HepG2 (cell line): Measurements from ENCODE around the gene MAGI1.

ENCODE experiments used
- DMAP1 ChIP-seq: IDR thresholded peaks from 2 replicates; pipeline ENCODE4 v1.6.1; 2016
- ETV6 ChIP-seq: sonication (generic); formaldehyde crosslinking; conservative IDR thresholded peaks from 2 replicates; pipeline ENCODE4 v1.4.0; 2020; ENCODE audit warnings: missing genetic modification reagents
- MAFF ChIP-seq: IDR thresholded peaks from 2 replicates; pipeline ENCODE4 v1.6.1; 2011; ENCODE audit warnings: low read depth, low read length, improper control_type of control experiment
- POLR2A ChIP-seq, 2 experiments: IDR thresholded peaks; 2 replicates each; pipeline ENCODE4 v1.6.1; 2011; ENCODE audit warnings: low read depth in 2 of 2, low read length in 2 of 2, mild to moderate bottlenecking in 1 of 2, moderate library complexity in 1 of 2; ENCODE audit not compliant: insufficient read depth in 1 of 2
- ZNF224 ChIP-seq: sonication (generic); formaldehyde crosslinking; IDR thresholded peaks from 2 replicates; pipeline ENCODE4 v1.5.0; 2020; ENCODE audit warnings: mild to moderate bottlenecking, missing genetic modification reagents
- ZNF780A ChIP-seq: sonication (generic); formaldehyde crosslinking; IDR thresholded peaks from 2 replicates; pipeline ENCODE4 v1.8.0; 2022; ENCODE audit warnings: mild to moderate bottlenecking, missing genetic modification reagents, moderate library complexity
- TF ChIP-seq, protein P1 (sequence below): sonication (generic); formaldehyde crosslinking; IDR thresholded peaks from 2 replicates; pipeline ENCODE4 v1.5.0; 2020; ENCODE audit warnings: mild to moderate bottlenecking, missing genetic modification reagents, moderate library complexity

- no peak for TF ChIP-seq MAFF
- no peak for TF ChIP-seq ZNF224 (CRISPR knock-in tag)
- TF ChIP-seq ETV6: no peak
- no peak for TF ChIP-seq ZNF780A (CRISPR knock-in tag)
- TF ChIP-seq, protein P1, sequence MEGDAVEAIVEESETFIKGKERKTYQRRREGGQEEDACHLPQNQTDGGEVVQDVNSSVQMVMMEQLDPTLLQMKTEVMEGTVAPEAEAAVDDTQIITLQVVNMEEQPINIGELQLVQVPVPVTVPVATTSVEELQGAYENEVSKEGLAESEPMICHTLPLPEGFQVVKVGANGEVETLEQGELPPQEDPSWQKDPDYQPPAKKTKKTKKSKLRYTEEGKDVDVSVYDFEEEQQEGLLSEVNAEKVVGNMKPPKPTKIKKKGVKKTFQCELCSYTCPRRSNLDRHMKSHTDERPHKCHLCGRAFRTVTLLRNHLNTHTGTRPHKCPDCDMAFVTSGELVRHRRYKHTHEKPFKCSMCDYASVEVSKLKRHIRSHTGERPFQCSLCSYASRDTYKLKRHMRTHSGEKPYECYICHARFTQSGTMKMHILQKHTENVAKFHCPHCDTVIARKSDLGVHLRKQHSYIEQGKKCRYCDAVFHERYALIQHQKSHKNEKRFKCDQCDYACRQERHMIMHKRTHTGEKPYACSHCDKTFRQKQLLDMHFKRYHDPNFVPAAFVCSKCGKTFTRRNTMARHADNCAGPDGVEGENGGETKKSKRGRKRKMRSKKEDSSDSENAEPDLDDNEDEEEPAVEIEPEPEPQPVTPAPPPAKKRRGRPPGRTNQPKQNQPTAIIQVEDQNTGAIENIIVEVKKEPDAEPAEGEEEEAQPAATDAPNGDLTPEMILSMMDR (CRISPR knock-in tag): no peak
- no peak for TF ChIP-seq POLR2A (IDR thresholded peaks at IDR 0.05; ENCODE audit: insufficient read depth in 1 of 2, low read depth in 2 of 2, low read length in 2 of 2)
- no peak for TF ChIP-seq DMAP1
These were observed 507.2 kb downstream of the MAGI1 start for GRCh38 chr3:65531499-65531898.
